ENCODE measurements around the gene PCDHGB2.
"Not testable (repeated sequence)": the region's sequence is repeated elsewhere in the genome, so short reads cannot be mapped to it uniquely, and the experiment has no call there.

The PCDHGB2 gene

GRCh38 chr5:141351591-141351990, 8.2 kb upstream of the PCDHGB2 start:
- DNase-seq: no peak

GRCh38 chr5:141354900-141355469, 4.8 kb upstream of the PCDHGB2 start, which contains the start of gene PCDHGA4:
Gene PCDHGA4, plus strand, starts transcription at chr5:141355021. Its CDS starts 87 bp downstream, at chr5:141355108.
- no peak for DNase-seq

DNA sequence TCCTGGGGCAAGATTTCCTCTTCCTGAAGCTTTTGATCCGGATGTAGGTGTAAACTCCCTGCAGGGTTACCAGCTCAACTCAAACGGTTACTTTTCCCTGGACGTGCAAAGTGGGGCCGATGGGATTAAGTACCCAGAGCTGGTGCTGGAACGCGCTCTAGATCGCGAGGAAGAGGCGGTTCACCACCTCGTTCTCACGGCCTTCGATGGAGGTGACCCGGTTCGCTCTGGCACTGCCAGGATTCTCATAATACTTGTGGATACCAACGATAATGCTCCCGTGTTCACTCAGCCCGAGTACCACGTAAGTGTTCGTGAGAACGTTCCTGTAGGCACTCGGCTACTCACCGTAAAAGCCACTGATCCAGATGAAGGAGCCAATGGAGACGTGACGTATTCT, 4.2 kb upstream of the PCDHGB2 start:
- no peak for DNase-seq

- no peak for DNase-seq
Observed at GRCh38 chr5:141356133-141356532, 3.7 kb upstream of the PCDHGB2 start.

GRCh38 chr5:141356950-141357349, 2.8 kb upstream of the PCDHGB2 start:
- DNase-seq: no peak

- no peak for DNase-seq
Observed at GRCh38 chr5:141360685-141361084, 891 bp downstream of the PCDHGB2 start.

GRCh38 chr5:141362719-141363118, 2.9 kb downstream of the PCDHGB2 start:
- no peak for DNase-seq

- DNase-seq: no peak
Observed at GRCh38 chr5:141363952-141364660, 4.3 kb downstream of the PCDHGB2 start, which contains the start of gene PCDHGA5. Gene PCDHGA5, plus strand, starts transcription at chr5:141364162. Its CDS starts 169 bp downstream, at chr5:141364331.

GRCh38 chr5:141366016-141366896, 6.5 kb downstream of the PCDHGB2 start:
- no peak for DNase-seq

DNA sequence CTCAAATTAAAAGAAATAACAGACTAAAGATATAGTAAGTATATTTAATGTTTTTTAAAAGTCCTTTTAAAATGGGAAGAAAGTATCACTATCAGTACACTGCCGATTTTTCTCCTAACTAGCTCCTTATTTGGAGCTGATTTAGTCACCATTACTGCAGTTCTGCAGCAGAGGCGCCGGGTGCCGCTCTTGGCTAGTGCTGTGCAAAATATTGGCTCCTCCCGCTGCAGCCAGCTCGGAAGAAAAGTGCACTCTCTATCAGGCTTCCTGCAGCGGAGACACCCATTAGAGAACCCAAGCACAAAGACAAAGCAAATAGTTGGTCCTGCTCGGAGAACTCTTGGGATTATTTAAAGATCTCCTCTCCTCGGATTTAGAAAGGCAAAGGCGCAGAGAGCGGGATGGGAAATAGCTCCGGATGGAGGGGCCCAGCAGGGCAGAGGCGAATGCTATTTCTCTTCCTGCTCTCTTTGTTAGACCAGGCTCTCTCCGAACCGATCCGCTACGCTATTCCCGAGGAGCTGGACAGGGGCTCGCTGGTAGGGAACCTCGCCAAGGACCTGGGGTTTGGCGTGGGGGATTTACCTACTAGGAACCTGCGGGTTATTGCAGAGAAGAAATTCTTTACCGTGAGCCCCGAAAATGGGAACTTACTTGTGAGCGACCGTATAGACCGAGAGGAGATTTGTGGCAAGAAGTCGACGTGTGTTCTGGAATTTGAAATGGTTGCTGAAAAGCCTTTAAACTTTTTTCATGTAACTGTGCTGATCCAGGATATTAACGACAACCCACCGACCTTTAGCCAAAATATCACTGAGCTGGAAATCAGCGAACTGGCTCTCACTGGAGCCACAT, 10.4 kb downstream of the PCDHGB2 start, which contains the start of gene PCDHGB3:
TSS of gene PCDHGB3 (plus strand) at position 249 of the 855 bp plus-strand sequence. CDS start at position 402, 153 bp downstream.
- DNase-seq: peak in 1 of 2 experiments; percentile 25

GRCh38 chr5:141371572-141372475, 12.0 kb downstream of the PCDHGB2 start:
- DNase-seq: no peak

GRCh38 chr5:141373673-141374317, 14.0 kb downstream of the PCDHGB2 start, which contains the start of gene PCDHGA6:
Gene PCDHGA6, plus strand, starts transcription at chr5:141373891. Its CDS starts 193 bp downstream, at chr5:141374084.
- DNase-seq: no peak

GRCh38 chr5:141374627-141375026, 14.8 kb downstream of the PCDHGB2 start:
- no peak for DNase-seq

- not testable (repeated sequence) for DNase-seq
Observed at GRCh38 chr5:141375444-141376155, 15.8 kb downstream of the PCDHGB2 start.

- DNase-seq: no peak
Observed at GRCh38 chr5:141382469-141383294, 22.9 kb downstream of the PCDHGB2 start, which contains the start of gene PCDHGA7. Gene PCDHGA7, plus strand, starts transcription at chr5:141382742. Its CDS starts 158 bp downstream, at chr5:141382900.

GRCh38 chr5:141383345-141383744, 23.6 kb downstream of the PCDHGB2 start:
- no peak for DNase-seq

DNA sequence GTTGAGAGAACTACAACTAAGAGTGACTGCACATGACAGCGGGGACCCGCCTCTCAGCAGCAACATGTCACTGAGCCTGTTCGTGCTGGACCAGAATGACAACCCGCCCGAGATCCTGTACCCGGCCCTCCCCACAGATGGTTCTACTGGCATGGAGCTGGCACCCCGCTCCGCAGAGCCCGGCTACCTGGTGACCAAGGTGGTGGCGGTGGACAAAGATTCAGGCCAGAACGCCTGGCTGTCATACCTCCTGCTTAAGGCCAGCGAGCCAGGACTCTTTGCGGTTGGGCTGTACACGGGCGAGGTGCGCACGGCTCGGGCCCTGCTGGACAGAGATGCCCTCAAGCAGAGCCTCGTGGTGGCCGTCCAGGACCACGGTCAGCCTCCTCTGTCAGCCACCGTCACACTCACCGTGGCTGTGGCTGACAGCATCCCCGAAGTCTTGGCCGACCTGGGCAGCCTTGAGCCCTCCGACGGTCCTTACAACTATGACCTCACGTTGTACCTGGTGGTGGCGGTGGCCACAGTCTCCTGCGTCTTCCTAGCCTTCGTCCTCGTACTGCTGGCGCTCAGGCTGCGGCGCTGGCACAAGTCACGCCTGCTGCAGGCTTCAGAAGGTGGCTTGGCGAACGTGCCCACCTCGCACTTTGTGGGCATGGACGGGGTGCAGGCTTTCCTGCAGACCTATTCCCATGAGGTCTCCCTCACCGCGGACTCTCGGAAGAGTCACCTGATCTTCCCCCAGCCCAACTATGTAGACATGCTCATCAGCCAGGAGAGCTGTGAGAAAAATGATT, 24.9 kb downstream of the PCDHGB2 start:
- DNase-seq: no peak
